Measurements from ENCODE around the gene BRCA1.

BRCA1 gene

GRCh38 chr17:43044024-43044423, 81.1 kb downstream of the BRCA1 start:
- TF ChIP-seq, protein P1, sequence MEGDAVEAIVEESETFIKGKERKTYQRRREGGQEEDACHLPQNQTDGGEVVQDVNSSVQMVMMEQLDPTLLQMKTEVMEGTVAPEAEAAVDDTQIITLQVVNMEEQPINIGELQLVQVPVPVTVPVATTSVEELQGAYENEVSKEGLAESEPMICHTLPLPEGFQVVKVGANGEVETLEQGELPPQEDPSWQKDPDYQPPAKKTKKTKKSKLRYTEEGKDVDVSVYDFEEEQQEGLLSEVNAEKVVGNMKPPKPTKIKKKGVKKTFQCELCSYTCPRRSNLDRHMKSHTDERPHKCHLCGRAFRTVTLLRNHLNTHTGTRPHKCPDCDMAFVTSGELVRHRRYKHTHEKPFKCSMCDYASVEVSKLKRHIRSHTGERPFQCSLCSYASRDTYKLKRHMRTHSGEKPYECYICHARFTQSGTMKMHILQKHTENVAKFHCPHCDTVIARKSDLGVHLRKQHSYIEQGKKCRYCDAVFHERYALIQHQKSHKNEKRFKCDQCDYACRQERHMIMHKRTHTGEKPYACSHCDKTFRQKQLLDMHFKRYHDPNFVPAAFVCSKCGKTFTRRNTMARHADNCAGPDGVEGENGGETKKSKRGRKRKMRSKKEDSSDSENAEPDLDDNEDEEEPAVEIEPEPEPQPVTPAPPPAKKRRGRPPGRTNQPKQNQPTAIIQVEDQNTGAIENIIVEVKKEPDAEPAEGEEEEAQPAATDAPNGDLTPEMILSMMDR (IDR thresholded peaks at IDR 0.05; ENCODE audit: low read depth, low read length) = no peak
- peaks cover 13% of the 10 kb centered on the region for H3K36me3 ChIP-seq

DNA sequence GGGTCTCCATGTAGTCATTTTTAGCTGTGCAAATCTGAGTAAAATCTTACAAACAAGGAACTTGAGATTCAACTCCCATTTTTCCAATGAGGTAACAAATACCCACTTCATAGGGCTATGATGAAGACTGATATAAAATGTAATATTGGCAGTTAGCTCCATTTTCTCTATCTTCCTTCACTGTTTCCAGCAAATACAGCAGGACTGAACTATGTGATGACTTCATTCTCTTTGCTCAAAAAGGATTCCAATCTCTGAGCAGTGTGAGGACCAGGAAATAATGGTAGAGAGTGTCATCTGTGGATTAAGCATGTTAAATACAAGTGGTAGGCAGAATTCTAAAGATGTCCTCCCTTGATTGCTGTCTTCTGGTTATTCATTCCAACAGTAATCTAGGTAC, 81.9 kb downstream of the BRCA1 start:
- H3K36me3 ChIP-seq = peaks cover 13% of the 10 kb centered on the region
- TF ChIP-seq, protein P1 (IDR thresholded peaks at IDR 0.05; ENCODE audit: low read depth, low read length) = no peak
- DNase-seq = no peak
- no peaks in the 10 kb centered on the region for H3K9me3 ChIP-seq
- no peak overlapping the region for H3K4me3 ChIP-seq (ENCODE audit: low read depth, low read length)
- H3K4me1 ChIP-seq = peaks cover 7% of the 10 kb centered on the region
- no peaks in the 10 kb centered on the region for H3K27me3 ChIP-seq

More at GRCh38 chr17:43044024-43044423, 81.1 kb downstream of the BRCA1 start:
- peaks cover 7% of the 10 kb centered on the region for H3K4me1 ChIP-seq
- DNase-seq = no peak
- H3K4me3 ChIP-seq (ENCODE audit: low read depth, low read length) = no peak overlapping the region
- H3K27me3 ChIP-seq = no peaks in the 10 kb centered on the region
- no peaks in the 10 kb centered on the region for H3K9me3 ChIP-seq

GRCh38 chr17:43042025-43042628, 83.0 kb downstream of the BRCA1 start:
- H3K27me3 ChIP-seq = no peaks in the 10 kb centered on the region
- DNase-seq = no peak
- no peak overlapping the region for H3K4me3 ChIP-seq (ENCODE audit: low read depth, low read length)
- TF ChIP-seq, protein P1 (IDR thresholded peaks at IDR 0.05; ENCODE audit: low read depth, low read length) = no peak
- peaks cover 10% of the 10 kb centered on the region for H3K36me3 ChIP-seq
- no peaks in the 10 kb centered on the region for H3K9me3 ChIP-seq
- peaks cover 7% of the 10 kb centered on the region for H3K4me1 ChIP-seq

DNA sequence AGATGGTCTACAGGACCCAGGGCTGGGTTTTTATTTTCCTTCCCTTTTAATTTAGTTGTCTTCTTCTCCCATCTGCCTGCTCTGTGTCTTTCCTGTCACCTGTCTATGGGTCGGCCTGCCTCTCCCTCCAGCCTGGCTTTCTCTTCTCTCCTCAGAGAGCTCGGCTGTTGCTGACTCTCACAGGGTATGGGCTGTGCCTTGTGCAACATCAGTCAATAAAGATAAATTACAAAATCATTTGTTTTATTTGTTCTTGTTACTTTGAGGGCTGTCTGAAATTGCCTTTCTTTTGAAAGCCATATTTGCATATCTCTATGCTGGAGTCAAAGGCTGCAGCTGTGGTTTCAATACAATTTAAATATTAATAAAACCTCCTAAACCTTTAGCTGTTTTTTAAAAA, 84.5 kb downstream of the BRCA1 start:
- Histone ChIP-seq H3K36me3 (peaks cover 5% of the 10 kb centered on the region; the same call in 1 of the 2 replicates), H3K4me1 (peaks cover 7% of the 10 kb centered on the region), H3K4me3 (ENCODE audit: low read depth, low read length) (no peak overlapping the region), H3K27me3 (no peaks in the 10 kb centered on the region), H3K9me3 (no peaks in the 10 kb centered on the region)
- no peak for DNase-seq
- TF ChIP-seq, protein P1 (IDR thresholded peaks at IDR 0.05; ENCODE audit: low read depth, low read length) = no peak

DNA sequence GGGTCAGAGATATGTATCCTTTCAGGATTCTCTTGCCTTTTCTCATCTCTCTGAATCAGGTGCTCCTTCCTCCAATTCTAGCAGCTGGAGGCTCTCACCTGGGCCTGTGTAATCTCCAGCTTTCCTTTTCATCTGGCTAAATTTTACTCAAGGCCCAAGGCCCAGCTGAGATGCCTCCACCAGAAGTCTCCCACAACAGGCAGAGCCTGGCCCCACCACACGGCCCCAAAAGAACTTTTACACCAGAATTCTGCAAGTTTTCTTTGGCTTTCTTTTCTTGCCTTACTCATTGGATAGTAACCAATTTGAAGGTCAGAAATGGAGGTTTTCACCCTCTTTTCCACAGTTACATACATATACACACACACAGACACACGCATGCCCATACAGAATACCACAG, 85.5 kb downstream of the BRCA1 start:
- Histone ChIP-seq H3K4me1 (peaks cover 9% of the 10 kb centered on the region), H3K27me3 (no peaks in the 10 kb centered on the region), H3K4me3 (ENCODE audit: low read depth, low read length) (no peak overlapping the region)

GRCh38 chr17:43034894-43035293, 90.3 kb downstream of the BRCA1 start:
- H3K4me3 ChIP-seq (ENCODE audit: low read depth, low read length) = no peak overlapping the region
- TF ChIP-seq, protein P1 (IDR thresholded peaks at IDR 0.05; ENCODE audit: low read depth, low read length) = no peak
- H3K4me1 ChIP-seq = peaks cover 18% of the 10 kb centered on the region
- no peaks in the 10 kb centered on the region; the same call in 1 of the 2 replicates for H3K36me3 ChIP-seq
- H3K27me3 ChIP-seq = no peaks in the 10 kb centered on the region
- DNase-seq = no peak
- H3K9me3 ChIP-seq = no peaks in the 10 kb centered on the region

More for the DNA sequence above, 85.5 kb downstream of the BRCA1 start:
- no peak for DNase-seq
- TF ChIP-seq, protein P1 (IDR thresholded peaks at IDR 0.05; ENCODE audit: low read depth, low read length) = no peak
- Histone ChIP-seq H3K36me3 (peaks cover 5% of the 10 kb centered on the region; the same call in 1 of the 2 replicates), H3K9me3 (no peaks in the 10 kb centered on the region)

Measured in BE2C (cell line).